Measurements from ENCODE around the gene ARFGEF3.
A peak's percentile ranks its signal among the peaks of the same experiment; 100 is the strongest.

Gene ARFGEF3

GRCh38 chr6:138371720-138372119, 210.0 kb downstream of the ARFGEF3 start:
- ChIA-PET CTCF (interaction anchor here (0.9 kb wide), 1 partner anchor 11 kb away, joined by 3 read pairs; no protein-coding TSS in a partner anchor), POLR2A (no interaction called here)
- Histone ChIP-seq H3K4me3 (ENCODE audit: control insufficient read depth in 1 of 7, extremely low read depth in 1 of 7, insufficient read depth in 4 of 7, low read depth in 2 of 7, low read length in 6 of 7) (no peak overlapping the region), H3K4me1 (ENCODE audit: control extremely low read depth in 1 of 4, control insufficient read depth in 4 of 4, insufficient read depth in 4 of 4, low read length in 3 of 4) (no peaks in the 10 kb centered on the region), H3K27ac (ENCODE audit: insufficient read depth in 1 of 2, low read depth in 1 of 2, low read length in 2 of 2, poor library complexity in 1 of 2, severe bottlenecking in 2 of 2) (no peak overlapping the region), H3K27me3 (replicated peaks in 2 of 5; ENCODE audit: control insufficient read depth in 4 of 5, insufficient read depth in 5 of 5, low read length in 4 of 5) (no peaks in the 10 kb centered on the region), H3K36me3 (ENCODE audit: control insufficient read depth in 4 of 4, insufficient read depth in 4 of 4, low read length in 3 of 4) (no peaks in the 10 kb centered on the region), H3K9me3 (ENCODE audit: control extremely low read depth in 1 of 5, control insufficient read depth in 4 of 5, insufficient read depth in 2 of 5, low read depth in 1 of 5, low read length in 4 of 5) (no peaks in the 10 kb centered on the region)
- 93% methylated on average over 2 of the region's 3 CpGs for WGBS (ENCODE audit: insufficient coverage)
- DNase-seq: peak in 1 of 3 donors; percentile 32

GRCh38 chr6:138372711-138373463, 211.1 kb downstream of the ARFGEF3 start:
- CTCF ChIA-PET: interaction anchor here (1.0 kb wide), 1 partner anchor 33 kb away, joined by 3 read pairs; no protein-coding TSS in a partner anchor
- POLR2A ChIA-PET: no interaction called here
- Histone ChIP-seq H3K9me3 (ENCODE audit: control extremely low read depth in 1 of 5, control insufficient read depth in 4 of 5, insufficient read depth in 2 of 5, low read depth in 1 of 5, low read length in 4 of 5) (no peaks in the 10 kb centered on the region), H3K36me3 (ENCODE audit: control insufficient read depth in 4 of 4, insufficient read depth in 4 of 4, low read length in 3 of 4) (no peaks in the 10 kb centered on the region), H3K4me1 (ENCODE audit: control extremely low read depth in 1 of 4, control insufficient read depth in 4 of 4, insufficient read depth in 4 of 4, low read length in 3 of 4) (no peaks in the 10 kb centered on the region), H3K27me3 (replicated peaks in 2 of 5; ENCODE audit: control insufficient read depth in 4 of 5, insufficient read depth in 5 of 5, low read length in 4 of 5) (no peaks in the 10 kb centered on the region), H3K4me3 (ENCODE audit: control insufficient read depth in 1 of 7, extremely low read depth in 1 of 7, insufficient read depth in 4 of 7, low read depth in 2 of 7, low read length in 6 of 7) (no peak overlapping the region), H3K27ac (ENCODE audit: insufficient read depth in 1 of 2, low read depth in 1 of 2, low read length in 2 of 2, poor library complexity in 1 of 2, severe bottlenecking in 2 of 2) (no peak overlapping the region)
- DNase-seq: peak; percentile 29 to 58 (median 51)

- ChIA-PET POLR2A (no interaction called here), CTCF (interaction anchor here (1.0 kb wide), 1 partner anchor 31 kb away, joined by 3 read pairs; no protein-coding TSS in a partner anchor)
- no peaks in the 10 kb centered on the region for H3K27me3 ChIP-seq (replicated peaks in 2 of 5; ENCODE audit: control insufficient read depth in 4 of 5, insufficient read depth in 5 of 5, low read length in 4 of 5)
- H3K4me1 ChIP-seq (ENCODE audit: control extremely low read depth in 1 of 4, control insufficient read depth in 4 of 4, insufficient read depth in 4 of 4, low read length in 3 of 4): no peaks in the 10 kb centered on the region
- DNase-seq: no peak
- no peak overlapping the region for H3K4me3 ChIP-seq (ENCODE audit: control insufficient read depth in 1 of 7, extremely low read depth in 1 of 7, insufficient read depth in 4 of 7, low read depth in 2 of 7, low read length in 6 of 7)
- H3K27ac ChIP-seq (ENCODE audit: insufficient read depth in 1 of 2, low read depth in 1 of 2, low read length in 2 of 2, poor library complexity in 1 of 2, severe bottlenecking in 2 of 2): no peak overlapping the region
- H3K9me3 ChIP-seq (ENCODE audit: control extremely low read depth in 1 of 5, control insufficient read depth in 4 of 5, insufficient read depth in 2 of 5, low read depth in 1 of 5, low read length in 4 of 5): no peaks in the 10 kb centered on the region
- H3K36me3 ChIP-seq (ENCODE audit: control insufficient read depth in 4 of 4, insufficient read depth in 4 of 4, low read length in 3 of 4): no peaks in the 10 kb centered on the region
Measured at GRCh38 chr6:138374230-138374629, 212.5 kb downstream of the ARFGEF3 start.

GRCh38 chr6:138374815-138375214, 213.1 kb downstream of the ARFGEF3 start:
- ChIA-PET CTCF (interaction anchor here (1.0 kb wide), 1 partner anchor 30 kb away, joined by 3 read pairs; no protein-coding TSS in a partner anchor), POLR2A (no interaction called here)
- WGBS (ENCODE audit: insufficient coverage): 100% methylated on average over 2 of the region's 2 CpGs
- no peak for DNase-seq
- H3K36me3 ChIP-seq (ENCODE audit: control insufficient read depth in 4 of 4, insufficient read depth in 4 of 4, low read length in 3 of 4): no peaks in the 10 kb centered on the region
- H3K4me1 ChIP-seq (ENCODE audit: control extremely low read depth in 1 of 4, control insufficient read depth in 4 of 4, insufficient read depth in 4 of 4, low read length in 3 of 4): no peaks in the 10 kb centered on the region
- H3K27ac ChIP-seq (ENCODE audit: insufficient read depth in 1 of 2, low read depth in 1 of 2, low read length in 2 of 2, poor library complexity in 1 of 2, severe bottlenecking in 2 of 2): no peak overlapping the region
- H3K4me3 ChIP-seq (ENCODE audit: control insufficient read depth in 1 of 7, extremely low read depth in 1 of 7, insufficient read depth in 4 of 7, low read depth in 2 of 7, low read length in 6 of 7): no peak overlapping the region
- no peaks in the 10 kb centered on the region for H3K9me3 ChIP-seq (ENCODE audit: control extremely low read depth in 1 of 5, control insufficient read depth in 4 of 5, insufficient read depth in 2 of 5, low read depth in 1 of 5, low read length in 4 of 5)
- H3K27me3 ChIP-seq (replicated peaks in 2 of 5; ENCODE audit: control insufficient read depth in 4 of 5, insufficient read depth in 5 of 5, low read length in 4 of 5): no peaks in the 10 kb centered on the region

- Histone ChIP-seq H3K4me3 (ENCODE audit: control insufficient read depth in 1 of 7, extremely low read depth in 1 of 7, insufficient read depth in 4 of 7, low read depth in 2 of 7, low read length in 6 of 7) (no peak overlapping the region), H3K9me3 (ENCODE audit: control extremely low read depth in 1 of 5, control insufficient read depth in 4 of 5, insufficient read depth in 2 of 5, low read depth in 1 of 5, low read length in 4 of 5) (no peaks in the 10 kb centered on the region), H3K36me3 (ENCODE audit: control insufficient read depth in 4 of 4, insufficient read depth in 4 of 4, low read length in 3 of 4) (no peaks in the 10 kb centered on the region), H3K27me3 (replicated peaks in 2 of 5; ENCODE audit: control insufficient read depth in 4 of 5, insufficient read depth in 5 of 5, low read length in 4 of 5) (no peaks in the 10 kb centered on the region), H3K4me1 (ENCODE audit: control extremely low read depth in 1 of 4, control insufficient read depth in 4 of 4, insufficient read depth in 4 of 4, low read length in 3 of 4) (no peaks in the 10 kb centered on the region), H3K27ac (ENCODE audit: insufficient read depth in 1 of 2, low read depth in 1 of 2, low read length in 2 of 2, poor library complexity in 1 of 2, severe bottlenecking in 2 of 2) (no peak overlapping the region)
- no peak for DNase-seq
- POLR2A ChIA-PET: no interaction called here
- CTCF ChIA-PET: interaction anchor here (1.4 kb wide), 1 partner anchor 28 kb away, joined by 5 read pairs; no protein-coding TSS in a partner anchor
Measured at GRCh38 chr6:138377042-138377441, 215.3 kb downstream of the ARFGEF3 start.

GRCh38 chr6:138377844-138378243, 216.1 kb downstream of the ARFGEF3 start, which contains the start of gene SMIM28:
TSS of gene SMIM28 (plus strand) at chr6:138377905. CDS start at chr6:138378073, 168 bp downstream.
- no peaks in the 10 kb centered on the region for H3K4me1 ChIP-seq (ENCODE audit: control extremely low read depth in 1 of 4, control insufficient read depth in 4 of 4, insufficient read depth in 4 of 4, low read length in 3 of 4)
- CTCF ChIA-PET: interaction anchor here (1.4 kb wide), 1 partner anchor 27 kb away, joined by 5 read pairs; no protein-coding TSS in a partner anchor
- POLR2A ChIA-PET: no interaction called here
- DNase-seq: no peak
- H3K4me3 ChIP-seq (ENCODE audit: control insufficient read depth in 1 of 7, extremely low read depth in 1 of 7, insufficient read depth in 4 of 7, low read depth in 2 of 7, low read length in 6 of 7): no peak within 1 kb of the TSS
- H3K9me3 ChIP-seq (ENCODE audit: control extremely low read depth in 1 of 5, control insufficient read depth in 4 of 5, insufficient read depth in 2 of 5, low read depth in 1 of 5, low read length in 4 of 5): no peaks in the 10 kb centered on the region
- 98% methylated on average over 6 of the region's 6 CpGs for WGBS (ENCODE audit: insufficient coverage)
- no peaks in the 10 kb centered on the region for H3K36me3 ChIP-seq (ENCODE audit: control insufficient read depth in 4 of 4, insufficient read depth in 4 of 4, low read length in 3 of 4)
- H3K27ac ChIP-seq (ENCODE audit: insufficient read depth in 1 of 2, low read depth in 1 of 2, low read length in 2 of 2, poor library complexity in 1 of 2, severe bottlenecking in 2 of 2): no peak within 1 kb of the TSS
- H3K27me3 ChIP-seq (replicated peaks in 2 of 5; ENCODE audit: control insufficient read depth in 4 of 5, insufficient read depth in 5 of 5, low read length in 4 of 5): no peaks in the 10 kb centered on the region

GRCh38 chr6:138378463-138378862, 216.7 kb downstream of the ARFGEF3 start:
- ChIA-PET POLR2A (no interaction called here), CTCF (no interaction called here)
- H3K4me1 ChIP-seq (ENCODE audit: control extremely low read depth in 1 of 4, control insufficient read depth in 4 of 4, insufficient read depth in 4 of 4, low read length in 3 of 4): no peaks in the 10 kb centered on the region
- no peaks in the 10 kb centered on the region for H3K9me3 ChIP-seq (ENCODE audit: control extremely low read depth in 1 of 5, control insufficient read depth in 4 of 5, insufficient read depth in 2 of 5, low read depth in 1 of 5, low read length in 4 of 5)
- H3K36me3 ChIP-seq (ENCODE audit: control insufficient read depth in 4 of 4, insufficient read depth in 4 of 4, low read length in 3 of 4): no peaks in the 10 kb centered on the region
- no peak overlapping the region for H3K4me3 ChIP-seq (ENCODE audit: control insufficient read depth in 1 of 7, extremely low read depth in 1 of 7, insufficient read depth in 4 of 7, low read depth in 2 of 7, low read length in 6 of 7)
- no peak overlapping the region for H3K27ac ChIP-seq (ENCODE audit: insufficient read depth in 1 of 2, low read depth in 1 of 2, low read length in 2 of 2, poor library complexity in 1 of 2, severe bottlenecking in 2 of 2)
- DNase-seq: no peak
- no peaks in the 10 kb centered on the region for H3K27me3 ChIP-seq (replicated peaks in 2 of 5; ENCODE audit: control insufficient read depth in 4 of 5, insufficient read depth in 5 of 5, low read length in 4 of 5)
- WGBS (ENCODE audit: insufficient coverage): 88% methylated on average over 1 of the region's 4 CpGs

Measured in common myeloid progenitor, CD34-positive (primary cell).